ENCODE data around the gene TYW3.
"Not testable (repeated sequence)": the region's sequence is repeated elsewhere in the genome, so short reads cannot be mapped to it uniquely, and the experiment has no call there.

TYW3 gene

GRCh38 chr1:74737333-74737732 lies 4.4 kb downstream of the TYW3 start:
- H3K4me1 ChIP-seq (ENCODE audit: low read length): peaks cover 7% of the 10 kb centered on the region
- peaks cover 29% of the 10 kb centered on the region for H3K36me3 ChIP-seq (replicated peaks; ENCODE audit: low read depth, low read length)
- H3K9me3 ChIP-seq (ENCODE audit: insufficient read depth, low read length): no peaks in the 10 kb centered on the region
- no peak overlapping the region for H2AFZ ChIP-seq (ENCODE audit: low read depth, low read length)
- H3K4me3 ChIP-seq (ENCODE audit: low read length): no peak overlapping the region
- H3K27me3 ChIP-seq (ENCODE audit: low read depth, low read length): no peaks in the 10 kb centered on the region
- no peak overlapping the region for H3K4me2 ChIP-seq (ENCODE audit: low read length)
- no peak for TF ChIP-seq EZH2phosphoT487 (IDR thresholded peaks at IDR 0.05; ENCODE audit: low read depth)
- TF ChIP-seq CTCF (IDR thresholded peaks at IDR 0.05; ENCODE audit: low read depth, low read length): no peak
- peaks cover 19% of the 10 kb centered on the region for H3K79me2 ChIP-seq (ENCODE audit: low read length)
- H3K27ac ChIP-seq (ENCODE audit: low read length): no peak overlapping the region
- no peak overlapping the region for H3K9ac ChIP-seq (ENCODE audit: low read length)
- H4K20me1 ChIP-seq (ENCODE audit: insufficient read depth, low read length): no peaks in the 10 kb centered on the region

- not testable (repeated sequence) for H3K9me3 ChIP-seq (ENCODE audit: insufficient read depth, low read length); H3K4me1 ChIP-seq (ENCODE audit: low read length); H3K9ac ChIP-seq (ENCODE audit: low read length); H3K79me2 ChIP-seq (ENCODE audit: low read length); H2AFZ ChIP-seq (ENCODE audit: low read depth, low read length); H3K4me2 ChIP-seq (ENCODE audit: low read length); H3K4me3 ChIP-seq (ENCODE audit: low read length); H3K27ac ChIP-seq (ENCODE audit: low read length); H4K20me1 ChIP-seq (ENCODE audit: insufficient read depth, low read length); H3K27me3 ChIP-seq (ENCODE audit: low read depth, low read length)
- H3K36me3 ChIP-seq (replicated peaks; ENCODE audit: low read depth, low read length): peaks cover 29% of the 10 kb centered on the region
Observed at GRCh38 chr1:74740307-74740980, 7.5 kb downstream of the TYW3 start.

GRCh38 chr1:74745247-74745646 lies 12.3 kb downstream of the TYW3 start:
- H3K4me2 ChIP-seq (ENCODE audit: low read length); H3K79me2 ChIP-seq (ENCODE audit: low read length); H3K36me3 ChIP-seq (replicated peaks; ENCODE audit: low read depth, low read length); H2AFZ ChIP-seq (ENCODE audit: low read depth, low read length); H3K4me3 ChIP-seq (ENCODE audit: low read length); H3K27me3 ChIP-seq (ENCODE audit: low read depth, low read length); H3K4me1 ChIP-seq (ENCODE audit: low read length); H3K9me3 ChIP-seq (ENCODE audit: insufficient read depth, low read length); H3K27ac ChIP-seq (ENCODE audit: low read length); H3K9ac ChIP-seq (ENCODE audit: low read length); H4K20me1 ChIP-seq (ENCODE audit: insufficient read depth, low read length): not testable (repeated sequence)

GRCh38 chr1:74748960-74749359 lies 16.0 kb downstream of the TYW3 start:
- Histone ChIP-seq H3K9me3 (ENCODE audit: insufficient read depth, low read length) (no peaks in the 10 kb centered on the region), H3K79me2 (ENCODE audit: low read length) (no peaks in the 10 kb centered on the region), H3K4me2 (ENCODE audit: low read length) (no peak overlapping the region), H3K36me3 (replicated peaks; ENCODE audit: low read depth, low read length) (peaks cover 5% of the 10 kb centered on the region), H3K4me3 (ENCODE audit: low read length) (no peak overlapping the region), H3K9ac (ENCODE audit: low read length) (no peak overlapping the region), H2AFZ (ENCODE audit: low read depth, low read length) (no peak overlapping the region), H3K4me1 (ENCODE audit: low read length) (no peaks in the 10 kb centered on the region), H3K27me3 (ENCODE audit: low read depth, low read length) (no peaks in the 10 kb centered on the region), H4K20me1 (ENCODE audit: insufficient read depth, low read length) (no peaks in the 10 kb centered on the region), H3K27ac (ENCODE audit: low read length) (no peak overlapping the region)
- TF ChIP-seq EZH2phosphoT487 (IDR thresholded peaks at IDR 0.05; ENCODE audit: low read depth) (no peak), CTCF (IDR thresholded peaks at IDR 0.05; ENCODE audit: low read depth, low read length) (no peak)

GRCh38 chr1:74753104-74753503 lies 20.2 kb downstream of the TYW3 start:
- Histone ChIP-seq H3K9me3 (ENCODE audit: insufficient read depth, low read length) (no peaks in the 10 kb centered on the region), H3K27me3 (ENCODE audit: low read depth, low read length) (no peaks in the 10 kb centered on the region), H3K36me3 (replicated peaks; ENCODE audit: low read depth, low read length) (peaks cover 17% of the 10 kb centered on the region), H3K27ac (ENCODE audit: low read length) (no peak overlapping the region), H3K9ac (ENCODE audit: low read length) (no peak overlapping the region), H3K79me2 (ENCODE audit: low read length) (no peaks in the 10 kb centered on the region), H3K4me2 (ENCODE audit: low read length) (no peak overlapping the region), H3K4me1 (ENCODE audit: low read length) (no peaks in the 10 kb centered on the region), H2AFZ (ENCODE audit: low read depth, low read length) (no peak overlapping the region), H4K20me1 (ENCODE audit: insufficient read depth, low read length) (no peaks in the 10 kb centered on the region), H3K4me3 (ENCODE audit: low read length) (no peak overlapping the region)
- no peak for TF ChIP-seq CTCF (IDR thresholded peaks at IDR 0.05; ENCODE audit: low read depth, low read length)

Data from OCI-LY3 (cell line).